ENCODE data around the gene TRMT13. TPM values are rescaled to one million over a fixed set of nuclear protein-coding genes. Genes with fewer than 3 reads are reported as not detected.

Gene TRMT13
- total RNA-seq, 4 donors from 2014 or later = 6.2 to 25.7 (median 9.3) TPM

DNA sequence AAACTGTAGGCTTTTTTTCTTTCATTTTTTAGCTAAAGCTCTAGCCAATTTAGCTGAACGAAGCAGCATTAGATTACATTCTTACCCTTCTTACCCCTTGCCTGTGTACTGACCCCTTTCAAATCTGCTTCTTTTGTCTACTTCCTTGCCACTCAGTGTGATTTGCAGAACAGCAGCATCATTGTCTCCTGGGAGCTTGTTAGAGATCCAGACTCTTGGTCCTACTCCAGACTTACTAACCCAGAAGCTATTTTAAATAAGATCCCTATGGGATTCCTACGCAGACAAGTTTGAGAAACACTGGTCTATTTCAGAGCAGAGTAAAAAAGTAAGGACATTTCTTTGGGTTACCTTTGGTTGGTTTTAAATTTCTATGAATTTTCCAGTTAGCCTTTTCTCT is 31.3 kb downstream of the TRMT13 start:
- intact Hi-C loops (cut with DNase I) = no loop called here
- WGBS = 65% methylated on average over 2 of the region's 2 CpGs
- Histone ChIP-seq H3K27ac (replicated peaks in 1 of 4) (no peak overlapping the region), H3K36me3 (no peaks in the 10 kb centered on the region), H3K27me3 (no peaks in the 10 kb centered on the region), H3K9me3 (no peaks in the 10 kb centered on the region), H3K4me1 (no peaks in the 10 kb centered on the region), H3K4me3 (no peak overlapping the region)
- no peak for TF ChIP-seq EP300 (IDR thresholded peaks at IDR 0.05)
- TF ChIP-seq POLR2AphosphoS5 (IDR thresholded peaks at IDR 0.05) = no peak
- no peak for TF ChIP-seq POLR2A (IDR thresholded peaks at IDR 0.05; ENCODE audit: low read depth)
- TF ChIP-seq, protein P1, sequence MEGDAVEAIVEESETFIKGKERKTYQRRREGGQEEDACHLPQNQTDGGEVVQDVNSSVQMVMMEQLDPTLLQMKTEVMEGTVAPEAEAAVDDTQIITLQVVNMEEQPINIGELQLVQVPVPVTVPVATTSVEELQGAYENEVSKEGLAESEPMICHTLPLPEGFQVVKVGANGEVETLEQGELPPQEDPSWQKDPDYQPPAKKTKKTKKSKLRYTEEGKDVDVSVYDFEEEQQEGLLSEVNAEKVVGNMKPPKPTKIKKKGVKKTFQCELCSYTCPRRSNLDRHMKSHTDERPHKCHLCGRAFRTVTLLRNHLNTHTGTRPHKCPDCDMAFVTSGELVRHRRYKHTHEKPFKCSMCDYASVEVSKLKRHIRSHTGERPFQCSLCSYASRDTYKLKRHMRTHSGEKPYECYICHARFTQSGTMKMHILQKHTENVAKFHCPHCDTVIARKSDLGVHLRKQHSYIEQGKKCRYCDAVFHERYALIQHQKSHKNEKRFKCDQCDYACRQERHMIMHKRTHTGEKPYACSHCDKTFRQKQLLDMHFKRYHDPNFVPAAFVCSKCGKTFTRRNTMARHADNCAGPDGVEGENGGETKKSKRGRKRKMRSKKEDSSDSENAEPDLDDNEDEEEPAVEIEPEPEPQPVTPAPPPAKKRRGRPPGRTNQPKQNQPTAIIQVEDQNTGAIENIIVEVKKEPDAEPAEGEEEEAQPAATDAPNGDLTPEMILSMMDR (IDR thresholded peaks at IDR 0.05) = no peak
- no peak for DNase-seq (ENCODE audit: extremely low spot score)

DNA sequence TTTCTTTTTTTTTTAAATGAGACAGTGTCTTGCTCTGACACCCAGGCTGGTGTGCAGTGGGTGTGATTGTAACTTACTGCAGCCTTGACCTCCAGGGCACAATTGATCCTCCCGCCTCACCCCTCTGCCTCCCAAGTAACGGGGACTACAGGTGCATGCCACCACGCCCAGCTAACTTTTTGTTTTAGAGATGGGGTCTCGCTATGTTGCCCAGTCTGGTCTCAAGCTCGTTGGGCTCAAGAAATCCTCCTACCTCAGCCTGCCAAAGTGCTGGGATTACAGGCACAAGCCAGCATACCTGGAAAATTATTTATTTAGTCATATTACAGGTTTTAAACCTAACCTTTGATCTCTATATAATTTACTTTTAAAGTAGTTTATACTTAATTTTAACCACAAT is 31.7 kb downstream of the TRMT13 start:
- Histone ChIP-seq H3K36me3 (no peaks in the 10 kb centered on the region), H3K27ac (replicated peaks in 1 of 4) (no peak overlapping the region), H3K27me3 (no peaks in the 10 kb centered on the region), H3K4me3 (no peak overlapping the region), H3K4me1 (no peaks in the 10 kb centered on the region), H3K9me3 (no peaks in the 10 kb centered on the region)
- intact Hi-C loops (cut with DNase I) = no loop called here
- WGBS = 92% methylated on average over 5 of the region's 5 CpGs
- TF ChIP-seq POLR2A (IDR thresholded peaks at IDR 0.05; ENCODE audit: low read depth) = no peak
- TF ChIP-seq EP300 (IDR thresholded peaks at IDR 0.05) = no peak
- no peak for TF ChIP-seq POLR2AphosphoS5 (IDR thresholded peaks at IDR 0.05)
- DNase-seq (ENCODE audit: extremely low spot score) = no peak

DNA sequence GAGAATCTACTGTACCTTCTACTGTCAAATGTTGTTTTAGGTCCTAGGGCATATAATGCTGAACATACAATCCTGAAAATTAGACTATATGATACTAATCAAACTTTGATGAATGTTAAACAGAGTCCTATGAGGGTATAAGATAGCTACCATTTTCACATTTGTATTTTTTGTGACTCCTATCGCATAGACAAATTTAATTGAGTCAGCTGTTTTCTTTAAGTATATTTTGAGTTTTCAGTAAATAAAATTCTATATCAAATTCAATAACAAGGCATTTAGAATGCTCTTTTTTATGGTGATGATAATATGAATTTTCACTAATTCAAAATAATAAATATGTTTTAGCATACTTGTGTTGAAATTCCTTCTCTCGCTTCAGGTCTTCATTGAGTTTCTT is 35.1 kb downstream of the TRMT13 start:
- DNase-seq (ENCODE audit: extremely low spot score) = no peak
- Histone ChIP-seq H3K36me3 (no peaks in the 10 kb centered on the region), H3K27ac (replicated peaks in 1 of 4) (no peak overlapping the region), H3K9me3 (no peaks in the 10 kb centered on the region), H3K27me3 (no peaks in the 10 kb centered on the region), H3K4me3 (no peak overlapping the region), H3K4me1 (no peaks in the 10 kb centered on the region)
- intact Hi-C loops (cut with DNase I) = no loop called here
- TF ChIP-seq POLR2AphosphoS5 (IDR thresholded peaks at IDR 0.05) (no peak), POLR2A (IDR thresholded peaks at IDR 0.05; ENCODE audit: low read depth) (no peak), EP300 (IDR thresholded peaks at IDR 0.05) (no peak)
- TF ChIP-seq, protein P1 (IDR thresholded peaks at IDR 0.05) = no peak
- WGBS = 98% methylated on average over 2 of the region's 2 CpGs

DNA sequence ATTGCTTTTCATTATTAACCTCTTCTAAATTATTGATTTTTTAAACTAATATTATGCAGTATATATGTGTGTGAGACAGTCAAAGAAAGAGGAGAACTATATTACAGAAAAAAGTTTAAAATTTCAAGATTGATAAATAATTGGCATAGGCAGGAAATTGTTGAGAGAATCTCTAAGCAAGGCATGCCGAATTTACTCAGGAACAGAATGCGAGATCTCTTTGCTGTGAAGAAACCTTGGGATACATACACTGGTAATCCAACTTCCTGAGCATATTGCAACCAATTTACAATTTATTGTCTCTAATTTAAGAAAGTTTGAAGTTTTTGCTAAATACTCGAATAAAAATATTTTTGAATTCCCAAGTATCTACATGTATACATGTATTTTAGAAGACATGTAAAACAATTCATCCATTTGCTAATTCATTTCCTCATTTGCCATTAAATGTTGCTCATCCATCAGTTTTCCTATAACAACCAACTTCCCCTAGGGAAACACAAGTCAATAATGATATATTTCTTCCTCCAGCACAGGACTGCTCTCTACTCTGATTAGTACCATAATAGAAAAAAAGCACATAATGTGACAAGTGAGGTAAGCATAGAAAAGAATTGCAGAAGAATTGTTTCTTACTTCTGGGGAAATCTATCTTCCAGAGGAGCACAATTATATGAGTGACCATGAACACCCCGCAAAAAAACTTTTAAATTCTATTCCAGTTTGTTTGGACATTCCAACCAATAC is 44.5 kb downstream of the TRMT13 start:
- Histone ChIP-seq H3K9me3 (no peaks in the 10 kb centered on the region), H3K4me3 (no peak overlapping the region), H3K4me1 (peaks cover 0 to 6% (median 2%) of the 10 kb centered on the region in 4 donors), H3K36me3 (no peaks in the 10 kb centered on the region), H3K27ac (replicated peaks in 1 of 4) (no peak overlapping the region), H3K27me3 (no peaks in the 10 kb centered on the region)
- TF ChIP-seq EP300 (IDR thresholded peaks at IDR 0.05) (no peak), POLR2A (IDR thresholded peaks at IDR 0.05; ENCODE audit: low read depth) (no peak), POLR2AphosphoS5 (IDR thresholded peaks at IDR 0.05) (no peak)
- TF ChIP-seq, protein P1 (IDR thresholded peaks at IDR 0.05) = no peak
- intact Hi-C loops (cut with DNase I) = no loop called here
- WGBS = 86% methylated on average over 4 of the region's 4 CpGs
- no peak for DNase-seq (ENCODE audit: extremely low spot score)

DNA sequence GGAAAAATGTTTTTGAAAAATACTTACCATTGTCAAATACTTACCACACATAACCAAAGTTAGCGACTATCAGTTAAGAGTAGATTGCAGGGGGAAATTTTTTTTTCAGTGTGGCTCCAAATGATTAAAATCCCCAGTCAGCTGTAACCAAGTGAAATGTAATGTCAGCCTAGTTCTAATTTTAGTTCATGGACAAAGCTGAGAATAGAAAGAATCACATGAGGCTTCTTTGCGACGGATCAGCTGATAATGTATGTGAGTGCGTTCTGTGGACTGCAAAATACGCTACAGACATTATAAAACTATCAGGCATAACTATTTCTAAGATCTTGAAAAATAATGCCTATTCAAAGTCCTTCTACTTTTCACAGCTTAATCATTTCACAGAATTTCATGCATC is 45.1 kb downstream of the TRMT13 start, which contains the start of gene LRRC39:
Gene LRRC39, minus strand, starts transcription at position 166 of the 400 bp plus-strand sequence. CDS start 9,740 bp downstream, outside the sequence.
- no peaks in the 10 kb centered on the region for H3K9me3 ChIP-seq
- TF ChIP-seq EP300 (IDR thresholded peaks at IDR 0.05) (no peak), POLR2A (IDR thresholded peaks at IDR 0.05; ENCODE audit: low read depth) (no peak), POLR2AphosphoS5 (IDR thresholded peaks at IDR 0.05) (no peak)
- TF ChIP-seq, protein P1 (IDR thresholded peaks at IDR 0.05) = no peak
- no peaks in the 10 kb centered on the region for H3K36me3 ChIP-seq
- no peaks in the 10 kb centered on the region for H3K27me3 ChIP-seq
- H3K27ac ChIP-seq (replicated peaks in 1 of 4) = no peak within 1 kb of the TSS
- DNase-seq (ENCODE audit: extremely low spot score) = no peak
- intact Hi-C loops (cut with DNase I) = no loop called here
- 41% methylated on average over 5 of the region's 5 CpGs for WGBS
- H3K4me3 ChIP-seq = no peak within 1 kb of the TSS
- peaks cover 0 to 6% (median 2%) of the 10 kb centered on the region in 4 donors for H3K4me1 ChIP-seq

Measured in esophagus muscularis mucosa (tissue), 4 donors.